HCT116 (cell line): Measurements from ENCODE around the gene PAX7. TPM values are rescaled to one million over a fixed set of nuclear protein-coding genes. Genes with fewer than 3 reads are reported as not detected.

ENCODE experiments used
- ATAC-seq: fragments of 200-7000 bp; cut with Tn5 transposase; 2 replicates; pipeline ENCODE4 v1.9.1; 2020; ENCODE audit warnings: mild to moderate bottlenecking, moderate library complexity
- BruUV-seq: library from RNA; stranded (reverse); fragments of 400-500 nt; replicated peaks from 2 replicates; lab custom pipeline; 2021; lab: Mats Ljungman, UMichigan
- CTCF ChIA-PET: fragments of 300-600 bp; sonication (Branson Sonifier 250); formaldehyde crosslinking; loops from one replicate; lab custom pipeline; 2021; ENCODE audit warnings: antibody characterized with exemption; lab: Charles Lee
- POLR2A ChIA-PET: fragments of 300-600, 350-600 bp; sonication (Branson Sonifier 250); formaldehyde crosslinking; loops from one replicate; lab custom pipeline; 2021; ENCODE audit warnings: antibody characterized with exemption; lab: Charles Lee
- RAD21 ChIA-PET, 2 experiments: fragments of 300-600 bp; sonication (Branson Sonifier 250); formaldehyde crosslinking; loops; one replicate each; lab custom pipeline; 2023; ENCODE audit warnings: low total read pairs in 2 of 2; ENCODE audit not compliant: uncharacterized antibody in 2 of 2, unreplicated experiment in 2 of 2, low non-redundant PET in 1 of 2; lab: Charles Lee
- DNase-seq: peaks from one replicate; pipeline ENCODE4 v3.0.0-alpha.2; 2010; ENCODE audit warnings: low read depth, low spot score
- H2AFZ ChIP-seq: fragments of 200-600 bp; shearing (Covaris generic), sonication (generic); 2 replicates; pipeline ENCODE4 v1.6.1; 2017; ENCODE audit warnings: low read depth, mixed run types, mixed read lengths, antibody characterized with exemption, low read length; ENCODE audit not compliant: poor library complexity, severe bottlenecking
- H3K27ac ChIP-seq: 2 replicates; pipeline ENCODE4 v1.5.1; 2012; ENCODE audit warnings: low read depth, low read length
- H3K27me3 ChIP-seq: fragments of 200-600 bp; sonication (generic); 2 replicates; pipeline ENCODE4 v1.6.1; 2016; ENCODE audit warnings: mixed run types, low read length, mixed read lengths; ENCODE audit not compliant: insufficient read depth
- H3K36me3 ChIP-seq, 2 experiments: fragments of 200-500 bp in 1 of 2; fragments of 200-600 bp in 1 of 2; sonication (Bioruptor generic) in 1 of 2; sonication (generic) in 1 of 2; 2 replicates each; pipeline versions ENCODE4 v1.5.1 to v1.6.1; 2014 to 2016; ENCODE audit warnings: low read length in 2 of 2, inconsistent platforms in 1 of 2, mixed read lengths in 1 of 2, mixed run types in 1 of 2; ENCODE audit not compliant: insufficient read depth in 2 of 2, control insufficient read depth in 1 of 2
- H3K4me1 ChIP-seq, 2 experiments: fragments of 200-600 bp in 1 of 2; sonication (generic) in 1 of 2; 2 replicates each; pipeline versions ENCODE4 v1.5.1 to v1.6.1; 2012 to 2017; ENCODE audit warnings: low read length in 2 of 2, inconsistent platforms in 1 of 2, mild to moderate bottlenecking in 1 of 2, mixed read lengths in 1 of 2, mixed run types in 1 of 2, moderate library complexity in 1 of 2; ENCODE audit not compliant: insufficient read depth in 2 of 2, control insufficient read depth in 1 of 2
- H3K4me2 ChIP-seq: fragments of 200-600 bp; sonication (generic); 2 replicates; pipeline ENCODE4 v1.6.1; 2017; ENCODE audit warnings: mixed run types, low read length, mixed read lengths
- H3K4me3 ChIP-seq, 2 experiments: fragments of 200-600 bp in 1 of 2; sonication (generic) in 1 of 2; replicated peaks in 1 of 2; 2 replicates each; pipeline ENCODE4 v1.5.1; 2011 to 2016; ENCODE audit warnings: low read length in 2 of 2, control low read depth in 1 of 2, low read depth in 1 of 2, mild to moderate bottlenecking in 1 of 2, mixed read lengths in 1 of 2, mixed run types in 1 of 2
- H3K79me2 ChIP-seq: fragments of 200-600 bp; sonication (generic); 2 replicates; pipeline ENCODE4 v1.6.1; 2017; ENCODE audit warnings: mild to moderate bottlenecking, mixed run types, low read length, moderate library complexity, mixed read lengths; ENCODE audit not compliant: insufficient read depth
- H3K9ac ChIP-seq: fragments of 200-600 bp; sonication (generic); 2 replicates; pipeline ENCODE4 v1.6.1; 2016; ENCODE audit warnings: low read length, mixed read lengths
- H3K9me2 ChIP-seq: fragments of 200-600 bp; sonication (generic), shearing (Covaris generic); 2 replicates; pipeline ENCODE4 v1.6.1; 2017; ENCODE audit warnings: mixed run types, mild to moderate bottlenecking, moderate library complexity; ENCODE audit not compliant: insufficient read depth
- H3K9me3 ChIP-seq, 2 experiments: fragments of 200-500 bp in 1 of 2; fragments of 200-600 bp in 1 of 2; sonication (Bioruptor generic) in 1 of 2; sonication (generic) in 1 of 2; 2 replicates each; pipeline ENCODE4 v1.6.1; 2014 to 2017; ENCODE audit warnings: low read length in 2 of 2, mixed read lengths in 2 of 2, inconsistent platforms in 1 of 2, low read depth in 1 of 2, mild to moderate bottlenecking in 1 of 2, mixed run types in 1 of 2, moderate library complexity in 1 of 2; ENCODE audit not compliant: control insufficient read depth in 1 of 2, insufficient read depth in 1 of 2
- H4K20me1 ChIP-seq: fragments of 200-600 bp; sonication (generic), shearing (Covaris generic); 2 replicates; pipeline ENCODE4 v1.6.1; 2017; ENCODE audit warnings: mixed run types, mild to moderate bottlenecking, moderate library complexity; ENCODE audit not compliant: insufficient read depth
- CBX3 ChIP-seq: IDR thresholded peaks from 2 replicates; pipeline ENCODE4 v1.6.1; 2012; ENCODE audit warnings: low read depth
- EGR1 ChIP-seq: IDR thresholded peaks from 2 replicates; pipeline ENCODE4 v1.6.1; 2012; ENCODE audit warnings: low read depth
- ELF1 ChIP-seq: IDR thresholded peaks from 2 replicates; pipeline ENCODE4 v1.6.1; 2012; ENCODE audit warnings: low read depth, borderline replicate concordance
- EZH2phosphoT487 ChIP-seq: fragments of 200-600 bp; IDR thresholded peaks from 2 replicates; pipeline ENCODE4 v1.6.1; 2018; ENCODE audit warnings: antibody characterized with exemption, borderline replicate concordance
- JUND ChIP-seq: IDR thresholded peaks from 2 replicates; pipeline ENCODE4 v1.6.1; 2012
- POLR2AphosphoS5 ChIP-seq: IDR thresholded peaks from 2 replicates; pipeline ENCODE4 v1.6.1; 2011; ENCODE audit warnings: mild to moderate bottlenecking, low read depth, low read length, moderate library complexity
- SIN3A ChIP-seq: IDR thresholded peaks from 2 replicates; pipeline ENCODE4 v1.6.1; 2012; ENCODE audit warnings: low read depth
- SRF ChIP-seq: IDR thresholded peaks from 2 replicates; pipeline ENCODE4 v1.6.1; 2012; ENCODE audit warnings: low read depth
- ZFX ChIP-seq: fragments of 450-650 bp; IDR thresholded peaks from 2 replicates; pipeline ENCODE4 v1.6.1; 2017
- ZNF274 ChIP-seq: fragments of 200-500 bp; sonication (Bioruptor generic); IDR thresholded peaks from 2 replicates; pipeline ENCODE4 v1.6.1; 2014; ENCODE audit warnings: mild to moderate bottlenecking, low read depth, low read length, inconsistent platforms
- intact Hi-C: fragments of 100-400 bp; cut with micrococcal nuclease; formaldehyde crosslinking; loops from 2 replicates; pipeline ENCODE4 v1.10.0; 2022
- total RNA-seq: library from RNA; stranded (reverse); gene quantifications from one replicate; pipeline ENCODE4 v1.2.1, GENCODE V29; 2021; ENCODE audit not compliant: unreplicated experiment
- TF ChIP-seq, protein P1 (sequence below), 3 experiments: fragments of 200-600 bp in 1 of 3; sonication (generic) in 1 of 3; IDR thresholded peaks in 2 of 3; conservative IDR thresholded peaks in 1 of 3; 2 replicates each; pipeline ENCODE4 v1.5.1; 2012 to 2017; ENCODE audit warnings: low read depth in 2 of 3, low read length in 2 of 3, antibody characterized with exemption in 1 of 3, borderline replicate concordance in 1 of 3, control low read depth in 1 of 3, mild to moderate bottlenecking in 1 of 3, mixed read lengths in 1 of 3, mixed run types in 1 of 3, moderate library complexity in 1 of 3; ENCODE audit not compliant: insufficient read depth in 1 of 3

The PAX7 gene
- total RNA-seq, 1 experiment from 2014 or later, result not detected

DNA sequence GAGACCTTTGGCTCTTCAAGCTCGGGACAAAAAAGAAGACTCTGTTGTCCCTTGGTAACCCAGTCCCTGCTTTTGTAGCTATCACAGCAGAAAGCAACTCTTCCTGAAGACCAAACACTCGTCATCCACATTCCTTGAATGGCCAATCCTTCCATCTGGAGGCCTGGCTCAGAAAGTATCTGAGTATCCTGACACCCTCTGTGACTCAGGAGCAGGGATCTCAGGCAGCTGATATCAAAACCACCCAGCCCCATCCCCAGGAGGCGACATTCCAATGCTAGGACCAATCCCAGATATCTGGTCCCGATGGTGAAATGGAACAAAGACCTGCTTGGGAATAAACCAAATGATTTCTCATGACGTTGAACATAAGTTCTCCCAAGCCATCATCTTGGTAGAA, 116.3 kb downstream of the PAX7 start:
- Histone ChIP-seq H3K79me2 (no peaks in the 10 kb centered on the region), H3K27ac (no peak overlapping the region), H2AFZ (no peak overlapping the region), H3K4me3 (no peak overlapping the region), H3K4me1 (no peaks in the 10 kb centered on the region), H3K36me3 (no peaks in the 10 kb centered on the region), H3K9me2 (no peaks in the 10 kb centered on the region), H3K9ac (no peak overlapping the region), H3K27me3 (peaks cover 35% of the 10 kb centered on the region)
- intact Hi-C loops, result no loop called here
- POLR2A ChIA-PET, result no interaction called here
- RAD21 ChIA-PET, result no interaction called here
- BruUV-seq, result no TSS peak
- ATAC-seq, result no peak
- CTCF ChIA-PET, result no interaction called here
- TF ChIP-seq ZFX (no peak), EGR1 (no peak), EZH2phosphoT487 (no peak), ELF1 (no peak), ZNF274 (no peak), JUND (no peak), SRF (no peak), SIN3A (no peak), CBX3 (no peak), POLR2AphosphoS5 (no peak)
- TF ChIP-seq, protein P1, sequence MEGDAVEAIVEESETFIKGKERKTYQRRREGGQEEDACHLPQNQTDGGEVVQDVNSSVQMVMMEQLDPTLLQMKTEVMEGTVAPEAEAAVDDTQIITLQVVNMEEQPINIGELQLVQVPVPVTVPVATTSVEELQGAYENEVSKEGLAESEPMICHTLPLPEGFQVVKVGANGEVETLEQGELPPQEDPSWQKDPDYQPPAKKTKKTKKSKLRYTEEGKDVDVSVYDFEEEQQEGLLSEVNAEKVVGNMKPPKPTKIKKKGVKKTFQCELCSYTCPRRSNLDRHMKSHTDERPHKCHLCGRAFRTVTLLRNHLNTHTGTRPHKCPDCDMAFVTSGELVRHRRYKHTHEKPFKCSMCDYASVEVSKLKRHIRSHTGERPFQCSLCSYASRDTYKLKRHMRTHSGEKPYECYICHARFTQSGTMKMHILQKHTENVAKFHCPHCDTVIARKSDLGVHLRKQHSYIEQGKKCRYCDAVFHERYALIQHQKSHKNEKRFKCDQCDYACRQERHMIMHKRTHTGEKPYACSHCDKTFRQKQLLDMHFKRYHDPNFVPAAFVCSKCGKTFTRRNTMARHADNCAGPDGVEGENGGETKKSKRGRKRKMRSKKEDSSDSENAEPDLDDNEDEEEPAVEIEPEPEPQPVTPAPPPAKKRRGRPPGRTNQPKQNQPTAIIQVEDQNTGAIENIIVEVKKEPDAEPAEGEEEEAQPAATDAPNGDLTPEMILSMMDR (IDR thresholded peaks at IDR 0.05 in 2 of 3, conservative IDR thresholded peaks at IDR 0.05 in 1 of 3; ENCODE audit: borderline replicate concordance in 1 of 3, insufficient read depth in 1 of 3, low read depth in 2 of 3, low read length in 2 of 3), result no peak
- TF ChIP-seq, all 23 proteins: peak for 0
- Histone ChIP-seq H3K9me3 (peaks cover 0 to 10% of the 10 kb centered on the region in 2 experiments; a peak in 1 of 4 replicates), H4K20me1 (no peaks in the 10 kb centered on the region), H3K4me2 (no peak overlapping the region)
- no peak for DNase-seq
